Hematopoietic multipotent progenitor cell treated with erythropoietin and hydrocortisone succinate and interleukin-3 and kit ligand, for 8 days (in vitro differentiated cells): ENCODE results near the gene GRAMD1A.
"Not testable (repeated sequence)": the region's sequence is repeated elsewhere in the genome, so short reads cannot be mapped to it uniquely, and the experiment has no call there.

Experiments
- DNase-seq: peaks from one replicate; pipeline ENCODE4 v3.0.0-alpha.2; 2015

The GRAMD1A gene

GRCh38 chr19:35038623-35039512, 38.7 kb downstream of the GRAMD1A start:
- no peak for DNase-seq

GRCh38 chr19:35039881-35040825, 40.0 kb downstream of the GRAMD1A start:
- peak; percentile 12 for DNase-seq

- DNase-seq, result peak; percentile 56
These were observed 40.9 kb downstream of the GRAMD1A start for GRCh38 chr19:35040826-35041547.

- DNase-seq, result no peak
These were observed 41.5 kb downstream of the GRAMD1A start, which contains the start of gene HPN for GRCh38 chr19:35041548-35042055. TSS of gene HPN (plus strand) at chr19:35041721. CDS start at chr19:35042507, 786 bp downstream.

GRCh38 chr19:35042056-35042730, 42.1 kb downstream of the GRAMD1A start:
- DNase-seq, result no peak

GRCh38 chr19:35042954-35043604, 43.0 kb downstream of the GRAMD1A start:
- no peak for DNase-seq

- no peak for DNase-seq
These were observed 43.8 kb downstream of the GRAMD1A start for GRCh38 chr19:35043906-35044305.

GRCh38 chr19:35044317-35045117, 44.4 kb downstream of the GRAMD1A start:
- peak; percentile 67 for DNase-seq

- peak; percentile 75 for DNase-seq
These were observed 45.7 kb downstream of the GRAMD1A start for GRCh38 chr19:35045667-35046300.

GRCh38 chr19:35046461-35046860, 46.3 kb downstream of the GRAMD1A start:
- no peak for DNase-seq

- no peak for DNase-seq
These were observed 48.8 kb downstream of the GRAMD1A start for GRCh38 chr19:35048911-35049411.

- DNase-seq, result no peak
These were observed 49.3 kb downstream of the GRAMD1A start for GRCh38 chr19:35049456-35049855.

GRCh38 chr19:35050662-35051061, 50.5 kb downstream of the GRAMD1A start:
- not testable (repeated sequence) for DNase-seq

GRCh38 chr19:35051268-35051667, 51.1 kb downstream of the GRAMD1A start:
- not testable (repeated sequence) for DNase-seq

GRCh38 chr19:35051796-35052195, 51.7 kb downstream of the GRAMD1A start:
- DNase-seq, result no peak

- no peak for DNase-seq
These were observed 52.6 kb downstream of the GRAMD1A start for GRCh38 chr19:35052599-35053190.

GRCh38 chr19:35053667-35054293, 53.7 kb downstream of the GRAMD1A start:
- DNase-seq, result no peak

GRCh38 chr19:35054626-35055025, 54.5 kb downstream of the GRAMD1A start:
- DNase-seq, result no peak

- DNase-seq, result no peak
These were observed 55.6 kb downstream of the GRAMD1A start for GRCh38 chr19:35055715-35056179.
